ENCODE data around the gene RAVER2.

Gene RAVER2

DNA sequence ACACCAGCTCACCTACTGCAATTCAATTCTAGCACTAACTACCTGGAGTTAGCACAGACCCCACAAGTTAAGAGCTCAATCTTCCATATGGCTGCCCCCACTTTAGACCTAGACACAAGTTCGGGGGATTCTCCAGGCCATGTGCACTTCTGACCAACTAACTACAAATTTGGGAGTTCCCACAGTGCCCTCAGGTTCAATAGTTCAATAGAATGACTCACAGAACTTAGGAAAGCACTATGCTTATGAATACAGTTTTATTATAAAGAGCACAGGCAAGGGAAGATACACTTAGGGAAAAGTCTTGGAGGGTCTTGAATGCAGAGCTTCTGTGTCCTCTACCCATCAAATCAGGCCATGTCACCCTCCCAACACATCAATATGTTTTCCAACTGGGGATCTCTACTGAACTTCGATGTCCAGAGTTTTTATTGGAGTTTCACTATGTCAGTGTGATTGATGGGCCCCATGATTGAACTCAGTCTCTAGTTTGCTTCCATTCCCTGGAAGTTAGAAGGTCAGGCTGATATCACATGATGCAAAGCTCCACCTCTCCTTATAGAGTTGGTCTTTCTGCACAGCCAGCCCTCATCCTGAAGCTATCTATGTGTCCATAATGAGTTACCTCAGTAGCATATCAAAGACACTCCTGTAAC lies 46.1 kb downstream of the RAVER2 start:
- in situ Hi-C loops (cut with MboI; ENCODE audit: low pct_unique_long_range_greater_than_20kb, low sequenced_read_pairs, unreplicated experiment), result no loop called here
- DNase-seq (ENCODE audit: low spot score), result no peak
- TF ChIP-seq, protein P1, sequence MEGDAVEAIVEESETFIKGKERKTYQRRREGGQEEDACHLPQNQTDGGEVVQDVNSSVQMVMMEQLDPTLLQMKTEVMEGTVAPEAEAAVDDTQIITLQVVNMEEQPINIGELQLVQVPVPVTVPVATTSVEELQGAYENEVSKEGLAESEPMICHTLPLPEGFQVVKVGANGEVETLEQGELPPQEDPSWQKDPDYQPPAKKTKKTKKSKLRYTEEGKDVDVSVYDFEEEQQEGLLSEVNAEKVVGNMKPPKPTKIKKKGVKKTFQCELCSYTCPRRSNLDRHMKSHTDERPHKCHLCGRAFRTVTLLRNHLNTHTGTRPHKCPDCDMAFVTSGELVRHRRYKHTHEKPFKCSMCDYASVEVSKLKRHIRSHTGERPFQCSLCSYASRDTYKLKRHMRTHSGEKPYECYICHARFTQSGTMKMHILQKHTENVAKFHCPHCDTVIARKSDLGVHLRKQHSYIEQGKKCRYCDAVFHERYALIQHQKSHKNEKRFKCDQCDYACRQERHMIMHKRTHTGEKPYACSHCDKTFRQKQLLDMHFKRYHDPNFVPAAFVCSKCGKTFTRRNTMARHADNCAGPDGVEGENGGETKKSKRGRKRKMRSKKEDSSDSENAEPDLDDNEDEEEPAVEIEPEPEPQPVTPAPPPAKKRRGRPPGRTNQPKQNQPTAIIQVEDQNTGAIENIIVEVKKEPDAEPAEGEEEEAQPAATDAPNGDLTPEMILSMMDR (IDR thresholded peaks at IDR 0.05; ENCODE audit: extremely low read depth, insufficient read depth, missing control alignments), result no peak

DNA sequence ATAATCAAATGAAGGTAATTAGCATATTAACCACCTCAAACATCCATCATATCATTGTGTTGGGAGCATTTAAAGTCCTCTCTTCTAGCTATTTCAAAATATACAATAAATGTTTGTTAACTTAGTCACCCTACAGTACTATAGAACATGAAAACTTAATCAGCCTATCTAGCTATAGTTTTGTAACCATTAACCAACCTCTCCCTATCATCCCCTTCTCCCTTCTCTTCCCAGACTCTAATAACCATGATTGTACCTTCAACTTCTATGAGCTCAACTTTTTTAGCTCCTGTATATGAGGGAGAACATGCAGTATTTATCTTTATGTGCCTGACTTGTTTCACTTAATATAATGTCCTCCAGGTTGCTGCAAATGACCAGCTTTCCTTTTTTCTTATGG lies 54.0 kb downstream of the RAVER2 start:
- DNase-seq (ENCODE audit: low spot score), result no peak
- in situ Hi-C loops (cut with MboI; ENCODE audit: low pct_unique_long_range_greater_than_20kb, low sequenced_read_pairs, unreplicated experiment), result no loop called here
- TF ChIP-seq, protein P1 (IDR thresholded peaks at IDR 0.05; ENCODE audit: extremely low read depth, insufficient read depth, missing control alignments), result no peak

DNA sequence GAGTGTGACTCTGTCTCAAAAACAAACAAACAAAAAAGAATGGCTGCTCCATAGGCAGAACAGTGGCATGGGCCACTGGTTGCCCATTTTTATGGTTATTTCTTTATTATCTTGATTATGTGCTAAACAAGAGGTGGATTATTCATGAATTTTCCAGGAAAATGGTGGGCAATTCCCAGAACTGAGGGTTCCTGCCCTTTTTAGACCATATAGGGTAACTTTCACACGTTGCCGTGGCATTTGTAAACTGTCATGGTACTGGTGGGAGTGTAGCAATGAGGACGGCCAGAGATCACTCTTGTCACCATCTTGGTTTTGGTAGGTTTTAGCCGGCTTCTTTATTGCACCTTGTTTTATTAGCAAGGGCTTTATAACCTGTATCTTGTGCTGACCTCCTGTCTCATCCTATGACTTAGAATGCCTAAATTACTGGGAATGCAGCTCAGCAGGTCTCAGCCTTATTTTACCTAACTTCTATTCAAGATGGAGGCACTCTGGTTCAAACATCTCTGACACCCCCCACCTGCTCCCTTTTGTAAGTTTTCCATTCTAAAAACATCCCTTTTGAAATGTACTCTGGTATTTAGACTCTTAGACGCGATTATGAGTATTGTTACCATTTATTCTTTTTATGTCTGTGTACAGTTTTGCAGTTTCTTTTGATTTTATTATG lies 57.1 kb downstream of the RAVER2 start:
- no peak for DNase-seq (ENCODE audit: low spot score)
- TF ChIP-seq, protein P1 (IDR thresholded peaks at IDR 0.05; ENCODE audit: extremely low read depth, insufficient read depth, missing control alignments), result no peak
- in situ Hi-C loops (cut with MboI; ENCODE audit: low pct_unique_long_range_greater_than_20kb, low sequenced_read_pairs, unreplicated experiment), result loop anchor here (25.0 kb wide), 1 partner anchor 540 kb away; no protein-coding TSS in a partner anchor

DNA sequence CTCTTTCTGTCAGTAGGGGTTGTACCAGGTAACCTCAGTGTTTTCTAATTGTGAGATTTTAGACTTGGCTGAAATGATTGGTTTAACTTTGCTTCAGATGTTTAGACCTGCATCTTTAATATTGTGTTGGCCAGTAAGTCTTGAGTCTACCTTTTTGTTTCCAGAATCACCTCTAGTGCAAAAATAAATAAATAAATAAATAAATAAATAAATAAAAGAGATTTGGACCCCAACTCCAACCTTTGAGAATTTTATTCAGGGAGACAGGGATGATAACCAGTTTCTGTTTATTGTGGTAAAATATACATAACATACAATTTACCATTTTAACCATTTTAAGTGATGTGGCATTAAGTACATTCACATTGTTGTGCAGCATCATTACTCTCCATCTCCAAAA lies 64.4 kb downstream of the RAVER2 start:
- in situ Hi-C loops (cut with MboI; ENCODE audit: low pct_unique_long_range_greater_than_20kb, low sequenced_read_pairs, unreplicated experiment), result loop anchor here (25.0 kb wide), 1 partner anchor 547 kb away; no protein-coding TSS in a partner anchor
- TF ChIP-seq, protein P1 (IDR thresholded peaks at IDR 0.05; ENCODE audit: extremely low read depth, insufficient read depth, missing control alignments), result no peak
- no peak for DNase-seq (ENCODE audit: low spot score)

DNA sequence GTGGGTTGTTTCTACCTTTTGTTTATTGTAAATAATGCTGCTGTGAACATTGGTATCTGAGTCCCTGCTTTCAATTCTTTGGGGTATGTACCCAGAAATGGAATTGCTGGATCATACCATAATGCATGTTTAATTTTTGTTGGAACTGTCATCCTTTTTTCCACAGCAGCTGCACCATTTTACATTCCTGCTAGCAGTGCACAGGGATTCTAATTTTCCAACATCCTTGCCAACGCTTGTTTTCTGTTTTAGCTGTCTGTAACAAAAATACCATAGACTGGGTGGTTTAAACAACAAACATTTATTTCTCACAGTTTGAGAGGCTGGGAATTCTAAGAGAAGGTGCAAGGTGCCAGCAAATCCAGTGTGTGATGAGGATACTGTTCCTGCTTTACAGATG lies 65.1 kb downstream of the RAVER2 start:
- TF ChIP-seq, protein P1 (IDR thresholded peaks at IDR 0.05; ENCODE audit: extremely low read depth, insufficient read depth, missing control alignments), result no peak
- in situ Hi-C loops (cut with MboI; ENCODE audit: low pct_unique_long_range_greater_than_20kb, low sequenced_read_pairs, unreplicated experiment), result loop anchor here (25.0 kb wide), 1 partner anchor 548 kb away; no protein-coding TSS in a partner anchor
- DNase-seq (ENCODE audit: low spot score), result no peak

DNA sequence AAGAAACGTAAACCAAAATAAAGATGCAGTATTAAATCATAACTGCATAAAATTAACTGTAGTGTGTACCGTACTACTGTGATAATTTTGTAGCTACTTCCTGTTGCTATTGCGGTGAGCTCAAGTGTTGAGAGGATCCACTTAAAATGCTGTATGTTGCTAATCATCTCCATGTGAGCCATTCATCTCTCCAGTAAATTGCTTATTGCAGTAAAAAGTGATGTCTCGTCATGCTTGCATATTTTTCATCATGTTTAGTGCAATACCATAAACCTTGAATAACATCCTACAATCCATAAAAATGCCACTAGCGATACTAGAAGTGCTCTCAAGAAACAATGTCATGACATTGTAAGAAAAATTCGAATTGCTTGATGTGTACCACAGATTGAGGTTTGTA lies 66.3 kb downstream of the RAVER2 start:
- TF ChIP-seq, protein P1 (IDR thresholded peaks at IDR 0.05; ENCODE audit: extremely low read depth, insufficient read depth, missing control alignments), result no peak
- no peak for DNase-seq (ENCODE audit: low spot score)
- in situ Hi-C loops (cut with MboI; ENCODE audit: low pct_unique_long_range_greater_than_20kb, low sequenced_read_pairs, unreplicated experiment), result loop anchor here (25.0 kb wide), 1 partner anchor 549 kb away; no protein-coding TSS in a partner anchor
